22Rv1 (cell line): Measurements from ENCODE around the gene JSRP1.

ENCODE experiments used
- H3K27ac ChIP-seq: fragments of 450-650 bp; 2 replicates; pipeline ENCODE4 v1.5.1; 2017
- CTCF ChIP-seq: fragments of 450-650 bp; IDR thresholded peaks from 2 replicates; pipeline ENCODE4 v1.5.1; 2017; ENCODE audit warnings: mild to moderate bottlenecking
- ZFX ChIP-seq: fragments of 450-650 bp; IDR thresholded peaks from 2 replicates; pipeline ENCODE4 v1.6.1; 2017; ENCODE audit warnings: antibody characterized with exemption, borderline replicate concordance

Gene JSRP1

GRCh38 chr19:2255982-2256685 lies at the start of gene JSRP1:
JSRP1 (minus strand) TSS chr19:2256417; CDS start chr19:2255314, 1,103 bp downstream.
- no peak for TF ChIP-seq CTCF
- no peak for TF ChIP-seq ZFX
- no peak within 1 kb of the TSS for H3K27ac ChIP-seq

- H3K27ac ChIP-seq, result no peak overlapping the region
- TF ChIP-seq ZFX (no peak), CTCF (no peak)
Observed at GRCh38 chr19:2305452-2306280, 49.4 kb upstream of the JSRP1 start.

- H3K27ac ChIP-seq, result no peak overlapping the region
- no peak for TF ChIP-seq ZFX
- TF ChIP-seq CTCF, result no peak
Observed at GRCh38 chr19:2303211-2303798, 47.1 kb upstream of the JSRP1 start.

GRCh38 chr19:2302319-2303210 lies 46.3 kb upstream of the JSRP1 start:
- H3K27ac ChIP-seq, result no peak overlapping the region
- TF ChIP-seq ZFX (no peak), CTCF (no peak)

GRCh38 chr19:2300533-2300932 lies 44.3 kb upstream of the JSRP1 start:
- TF ChIP-seq ZFX (no peak), CTCF (no peak)
- H3K27ac ChIP-seq, result no peak overlapping the region

GRCh38 chr19:2296141-2296540 lies 39.9 kb upstream of the JSRP1 start:
- no peak for TF ChIP-seq ZFX
- TF ChIP-seq CTCF, result no peak
- H3K27ac ChIP-seq, result no peak overlapping the region
